GM12801 (cell line): ENCODE data around the gene DDR2.

Experiments used
- TF ChIP-seq, protein P1 (sequence below): IDR thresholded peaks from one replicate; pipeline ENCODE4 v1.5.1; 2011; ENCODE audit warnings: control low read depth; ENCODE audit not compliant: insufficient read length; ENCODE audit errors: extremely low read depth

The DDR2 gene

DNA sequence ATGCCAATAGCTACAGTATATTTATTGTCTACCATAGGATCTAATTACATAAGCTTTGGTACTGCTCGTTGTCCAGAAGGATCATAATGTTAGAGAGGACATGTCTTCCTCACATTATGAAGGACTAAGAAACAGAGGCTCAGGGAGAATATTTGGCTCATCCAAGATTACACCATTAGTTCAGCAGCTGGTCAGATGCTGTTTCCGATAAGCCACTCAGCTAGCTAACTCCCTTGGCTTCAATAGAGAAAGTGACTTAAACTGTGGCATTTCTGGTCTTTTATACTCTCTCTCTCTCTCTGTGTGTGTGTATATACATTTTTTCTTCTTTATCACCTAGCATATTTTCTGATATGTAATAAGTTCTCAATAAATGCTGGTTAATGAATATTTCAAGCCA is 70.4 kb downstream of the DDR2 start:
- TF ChIP-seq, protein P1, sequence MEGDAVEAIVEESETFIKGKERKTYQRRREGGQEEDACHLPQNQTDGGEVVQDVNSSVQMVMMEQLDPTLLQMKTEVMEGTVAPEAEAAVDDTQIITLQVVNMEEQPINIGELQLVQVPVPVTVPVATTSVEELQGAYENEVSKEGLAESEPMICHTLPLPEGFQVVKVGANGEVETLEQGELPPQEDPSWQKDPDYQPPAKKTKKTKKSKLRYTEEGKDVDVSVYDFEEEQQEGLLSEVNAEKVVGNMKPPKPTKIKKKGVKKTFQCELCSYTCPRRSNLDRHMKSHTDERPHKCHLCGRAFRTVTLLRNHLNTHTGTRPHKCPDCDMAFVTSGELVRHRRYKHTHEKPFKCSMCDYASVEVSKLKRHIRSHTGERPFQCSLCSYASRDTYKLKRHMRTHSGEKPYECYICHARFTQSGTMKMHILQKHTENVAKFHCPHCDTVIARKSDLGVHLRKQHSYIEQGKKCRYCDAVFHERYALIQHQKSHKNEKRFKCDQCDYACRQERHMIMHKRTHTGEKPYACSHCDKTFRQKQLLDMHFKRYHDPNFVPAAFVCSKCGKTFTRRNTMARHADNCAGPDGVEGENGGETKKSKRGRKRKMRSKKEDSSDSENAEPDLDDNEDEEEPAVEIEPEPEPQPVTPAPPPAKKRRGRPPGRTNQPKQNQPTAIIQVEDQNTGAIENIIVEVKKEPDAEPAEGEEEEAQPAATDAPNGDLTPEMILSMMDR, result no peak

DNA sequence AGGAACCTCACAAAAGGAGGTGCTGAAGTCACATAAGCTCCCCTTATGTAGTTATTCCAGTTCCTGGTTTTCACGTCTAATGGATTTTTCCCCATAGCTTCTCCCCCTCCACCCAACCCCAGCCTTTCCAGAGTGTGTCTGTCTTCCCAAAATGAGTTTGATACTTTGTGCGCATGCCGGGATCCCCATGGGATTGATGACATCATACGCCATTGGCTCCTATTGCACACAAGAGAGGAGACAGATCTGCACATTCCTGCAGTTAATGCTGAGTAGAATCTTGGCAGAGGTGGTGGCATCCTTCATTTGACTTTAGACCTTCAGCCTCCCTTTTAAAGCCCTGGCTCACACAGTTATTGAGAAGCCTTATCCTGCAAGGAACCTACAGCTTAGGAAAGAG is 71.4 kb downstream of the DDR2 start:
- TF ChIP-seq, protein P1, result no peak

- TF ChIP-seq, protein P1, result no peak
Measured at GRCh38 chr1:162704673-162705424, 72.6 kb downstream of the DDR2 start.

DNA sequence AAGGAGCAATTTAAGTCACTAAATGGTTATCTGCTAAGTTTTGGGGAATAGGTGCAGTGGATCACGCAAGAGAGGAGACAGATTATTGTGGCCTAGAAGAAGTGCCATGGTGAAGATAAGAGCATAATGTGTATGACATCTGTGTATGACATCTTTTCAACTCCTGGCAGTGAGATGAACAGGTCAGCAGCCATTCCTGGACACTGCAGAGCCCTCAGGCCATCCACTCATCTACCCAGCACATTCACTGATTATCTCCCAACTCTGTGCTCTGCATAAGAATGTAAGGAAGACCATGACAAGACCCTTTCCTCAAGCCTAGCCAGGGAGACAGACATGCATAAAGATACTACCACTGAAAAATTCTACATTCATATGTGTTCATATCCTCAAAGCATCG is 73.7 kb downstream of the DDR2 start:
- TF ChIP-seq, protein P1, result no peak

DNA sequence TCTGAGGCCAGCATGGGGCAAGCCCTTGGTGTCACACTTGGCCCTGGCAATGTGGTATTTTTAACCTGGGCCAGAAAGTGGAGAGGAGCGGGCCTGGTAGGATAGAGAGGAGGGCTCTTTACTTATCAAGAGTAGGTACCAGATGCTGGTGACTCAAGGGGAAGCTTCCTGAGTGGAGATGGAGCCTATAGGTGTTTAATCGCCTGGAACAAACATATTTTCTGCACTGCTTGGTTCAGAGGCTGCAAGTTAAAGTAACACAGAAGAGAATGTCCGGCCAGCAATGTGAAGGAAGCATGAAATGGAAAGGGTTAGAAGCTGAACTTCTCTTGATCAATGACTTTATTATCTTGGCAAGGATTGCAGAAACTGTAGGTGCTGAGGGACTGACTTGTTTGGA is 74.3 kb downstream of the DDR2 start:
- TF ChIP-seq, protein P1, result no peak

DNA sequence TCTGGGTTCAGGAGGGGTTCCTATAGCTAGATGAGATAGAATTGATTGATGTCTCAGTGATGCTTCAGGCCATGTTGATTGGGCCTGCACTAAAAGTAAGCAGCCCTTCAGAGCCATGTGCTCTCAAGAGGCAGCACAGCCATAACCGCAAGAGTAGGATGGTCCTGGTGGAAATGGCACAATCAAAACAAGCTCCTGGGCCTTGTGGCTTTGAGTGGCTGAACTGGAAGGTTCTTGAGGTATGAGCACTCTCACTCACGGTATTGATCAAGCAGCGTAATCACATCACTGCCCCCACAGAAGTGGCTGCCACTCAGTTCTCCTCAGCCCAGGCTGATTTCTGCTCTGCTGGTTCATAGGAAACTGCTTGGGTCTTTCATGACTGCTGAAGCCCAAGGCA is 76.0 kb downstream of the DDR2 start:
- TF ChIP-seq, protein P1, result no peak

GRCh38 chr1:162709132-162709860 is 77.0 kb downstream of the DDR2 start:
- TF ChIP-seq, protein P1, result no peak
